AG10803 (cell line): Measurements from ENCODE around the gene BHMT.
"Not testable (repeated sequence)": the region's sequence is repeated elsewhere in the genome, so short reads cannot be mapped to it uniquely, and the experiment has no call there.

Experiments
- DNase-seq: peaks from one replicate; pipeline ENCODE4 v3.0.0; 2010; ENCODE audit warnings: low read depth
- H3K4me3 ChIP-seq: 2 replicates; pipeline ENCODE4 v1.5.1; 2011; ENCODE audit warnings: mild to moderate bottlenecking, low read length, control low read depth
- CTCF ChIP-seq: conservative IDR thresholded peaks from 2 replicates; pipeline ENCODE4 v1.5.1; 2011; ENCODE audit warnings: mild to moderate bottlenecking, low read length, control low read depth, inconsistent platforms

Gene BHMT

GRCh38 chr5:79171635-79172245, 60.1 kb downstream of the BHMT start:
- no peak for TF ChIP-seq CTCF
- no peak overlapping the region for H3K4me3 ChIP-seq
- DNase-seq = no peak

GRCh38 chr5:79172269-79172668, 60.7 kb downstream of the BHMT start:
- DNase-seq = no peak
- TF ChIP-seq CTCF = no peak
- no peak overlapping the region for H3K4me3 ChIP-seq

- no peak for TF ChIP-seq CTCF
- DNase-seq = no peak
- H3K4me3 ChIP-seq = no peak overlapping the region
Measured at GRCh38 chr5:79173626-79174025, 62.0 kb downstream of the BHMT start.

- H3K4me3 ChIP-seq, DNase-seq: not testable (repeated sequence)
Measured at GRCh38 chr5:79180449-79180848, 68.8 kb downstream of the BHMT start.

GRCh38 chr5:79181419-79182022, 69.9 kb downstream of the BHMT start:
- H3K4me3 ChIP-seq = no peak overlapping the region
- DNase-seq = peak; percentile 61
- no peak for TF ChIP-seq CTCF
